Femur (tissue), 1 donor: Measurements from ENCODE around the gene PLA2G12B.
"Not testable (repeated sequence)": the region's sequence is repeated elsewhere in the genome, so short reads cannot be mapped to it uniquely, and the experiment has no call there.

Source experiments
- DNase-seq: peaks from one replicate; pipeline ENCODE4 v3.0.0-alpha.2; 2017

PLA2G12B gene

GRCh38 chr10:72932259-72933015, 22.2 kb downstream of the PLA2G12B start:
- DNase-seq, result no peak

- no peak for DNase-seq
These were observed 24.3 kb downstream of the PLA2G12B start for GRCh38 chr10:72930276-72930675.

- DNase-seq, result no peak
These were observed 25.8 kb downstream of the PLA2G12B start for GRCh38 chr10:72928798-72929197.

GRCh38 chr10:72927485-72927884, 27.1 kb downstream of the PLA2G12B start:
- DNase-seq, result no peak

- DNase-seq, result no peak
These were observed 28.6 kb downstream of the PLA2G12B start for GRCh38 chr10:72925951-72926465.

GRCh38 chr10:72924351-72924750, 30.3 kb downstream of the PLA2G12B start:
- no peak for DNase-seq

- not testable (repeated sequence) for DNase-seq
These were observed 33.4 kb downstream of the PLA2G12B start for GRCh38 chr10:72921147-72921683.

- no peak for DNase-seq
These were observed 36.3 kb downstream of the PLA2G12B start for GRCh38 chr10:72918352-72918751.

- DNase-seq, result not testable (repeated sequence)
These were observed 36.7 kb downstream of the PLA2G12B start for GRCh38 chr10:72917803-72918332.

GRCh38 chr10:72917201-72917600, 37.4 kb downstream of the PLA2G12B start:
- not testable (repeated sequence) for DNase-seq

- DNase-seq, result no peak
These were observed 41.3 kb downstream of the PLA2G12B start for GRCh38 chr10:72913287-72913686.

GRCh38 chr10:72912736-72913135, 41.9 kb downstream of the PLA2G12B start:
- no peak for DNase-seq

GRCh38 chr10:72911758-72912157, 42.8 kb downstream of the PLA2G12B start:
- DNase-seq, result no peak

GRCh38 chr10:72910705-72911104, 43.9 kb downstream of the PLA2G12B start:
- DNase-seq, result no peak

- no peak for DNase-seq
These were observed 48.2 kb downstream of the PLA2G12B start for GRCh38 chr10:72906446-72906845.

- DNase-seq, result no peak
These were observed 49.8 kb downstream of the PLA2G12B start for GRCh38 chr10:72904806-72905205.

GRCh38 chr10:72903941-72904446, 50.6 kb downstream of the PLA2G12B start:
- DNase-seq, result not testable (repeated sequence)

- no peak for DNase-seq
These were observed 55.1 kb downstream of the PLA2G12B start for GRCh38 chr10:72899545-72899944.

- no peak for DNase-seq
These were observed 56.0 kb downstream of the PLA2G12B start for GRCh38 chr10:72898616-72899015.

GRCh38 chr10:72895236-72895850, 59.3 kb downstream of the PLA2G12B start:
- DNase-seq, result no peak

GRCh38 chr10:72893136-72893798, 61.3 kb downstream of the PLA2G12B start, which contains the start of gene OIT3:
Gene OIT3, plus strand, starts transcription at chr10:72893739. Its CDS starts 60 bp downstream, at chr10:72893799.
- no peak for DNase-seq

GRCh38 chr10:72890086-72890485, 64.5 kb downstream of the PLA2G12B start:
- DNase-seq, result no peak

- DNase-seq, result peak; percentile 30
These were observed 65.2 kb downstream of the PLA2G12B start for GRCh38 chr10:72889391-72889831.
